Measurements from ENCODE around the gene CCNL2. TPM values are rescaled to one million over a fixed set of nuclear protein-coding genes. Genes with fewer than 3 reads are reported as not detected.

CCNL2 gene
- total RNA-seq, 1 experiment from 2014 or later = 206 TPM

- CTCF ChIA-PET = no interaction called here
- Histone ChIP-seq H3K36me3 (ENCODE audit: insufficient read depth, low read length, poor library complexity, severe bottlenecking) (no peaks in the 10 kb centered on the region), H3K27me3 (replicated peaks; ENCODE audit: insufficient read depth, low read depth, low read length, poor library complexity) (peaks cover 5% of the 10 kb centered on the region), H3K4me1 (ENCODE audit: insufficient read depth, low read length, poor library complexity, severe bottlenecking) (no peaks in the 10 kb centered on the region), H3K4me3 (ENCODE audit: low read depth, low read length, poor library complexity, severe bottlenecking) (no peak overlapping the region), H3K9me3 (ENCODE audit: low read depth, low read length, poor library complexity, severe bottlenecking) (no peaks in the 10 kb centered on the region), H3K27ac (ENCODE audit: low read depth, low read length, poor library complexity, severe bottlenecking) (no peak overlapping the region)
- no peak for TF ChIP-seq CTCF (conservative IDR thresholded peaks at IDR 0.05; ENCODE audit: low read depth, low read length)
- TF ChIP-seq EZH2 (IDR thresholded peaks at IDR 0.05; ENCODE audit: borderline replicate concordance, low read depth, low read length, poor library complexity, severe bottlenecking) = no peak
- POLR2A ChIA-PET (ENCODE audit: low non-redundant PET) = no interaction called here
- DNase-seq (ENCODE audit: low spot score) = no peak
- BruUV-seq (replicated peaks) = no TSS peak
- intact Hi-C loops (cut with micrococcal nuclease; ENCODE audit: unreplicated experiment) = no loop called here
Observed at GRCh38 chr1:1357871-1358432, 41.2 kb downstream of the CCNL2 start.

GRCh38 chr1:1356796-1357401, 42.2 kb downstream of the CCNL2 start:
- no peaks in the 10 kb centered on the region for H3K9me3 ChIP-seq (ENCODE audit: low read depth, low read length, poor library complexity, severe bottlenecking)
- peaks cover 5% of the 10 kb centered on the region for H3K27me3 ChIP-seq (replicated peaks; ENCODE audit: insufficient read depth, low read depth, low read length, poor library complexity)
- no peaks in the 10 kb centered on the region for H3K4me1 ChIP-seq (ENCODE audit: insufficient read depth, low read length, poor library complexity, severe bottlenecking)
- no peaks in the 10 kb centered on the region for H3K36me3 ChIP-seq (ENCODE audit: insufficient read depth, low read length, poor library complexity, severe bottlenecking)
- POLR2A ChIA-PET (ENCODE audit: low non-redundant PET) = no interaction called here
- H3K27ac ChIP-seq (ENCODE audit: low read depth, low read length, poor library complexity, severe bottlenecking) = no peak overlapping the region
- TF ChIP-seq EZH2 (IDR thresholded peaks at IDR 0.05; ENCODE audit: borderline replicate concordance, low read depth, low read length, poor library complexity, severe bottlenecking) = no peak
- no peak for TF ChIP-seq CTCF (conservative IDR thresholded peaks at IDR 0.05; ENCODE audit: low read depth, low read length)
- CTCF ChIA-PET = no interaction called here
- no TSS peak for BruUV-seq (replicated peaks)
- intact Hi-C loops (cut with micrococcal nuclease; ENCODE audit: unreplicated experiment) = no loop called here
- H3K4me3 ChIP-seq (ENCODE audit: low read depth, low read length, poor library complexity, severe bottlenecking) = no peak overlapping the region
- DNase-seq (ENCODE audit: low spot score) = no peak

- Histone ChIP-seq H3K36me3 (ENCODE audit: insufficient read depth, low read length, poor library complexity, severe bottlenecking) (no peaks in the 10 kb centered on the region), H3K4me3 (ENCODE audit: low read depth, low read length, poor library complexity, severe bottlenecking) (no peak overlapping the region), H3K27me3 (replicated peaks; ENCODE audit: insufficient read depth, low read depth, low read length, poor library complexity) (peaks cover 5% of the 10 kb centered on the region), H3K9me3 (ENCODE audit: low read depth, low read length, poor library complexity, severe bottlenecking) (no peaks in the 10 kb centered on the region), H3K4me1 (ENCODE audit: insufficient read depth, low read length, poor library complexity, severe bottlenecking) (no peaks in the 10 kb centered on the region), H3K27ac (ENCODE audit: low read depth, low read length, poor library complexity, severe bottlenecking) (no peak overlapping the region)
- ChIA-PET POLR2A (ENCODE audit: low non-redundant PET) (no interaction called here), CTCF (no interaction called here)
- TF ChIP-seq CTCF (conservative IDR thresholded peaks at IDR 0.05; ENCODE audit: low read depth, low read length) (no peak), EZH2 (IDR thresholded peaks at IDR 0.05; ENCODE audit: borderline replicate concordance, low read depth, low read length, poor library complexity, severe bottlenecking) (no peak)
- intact Hi-C loops (cut with micrococcal nuclease; ENCODE audit: unreplicated experiment) = no loop called here
- DNase-seq (ENCODE audit: low spot score) = no peak
- no TSS peak for BruUV-seq (replicated peaks)
Observed at GRCh38 chr1:1356166-1356795, 42.9 kb downstream of the CCNL2 start.
